T-helper 2 cell (primary cell): ENCODE measurements around the gene NME7.
A peak's percentile ranks its signal among the peaks of the same experiment; 100 is the strongest.

Experiments used
- DNase-seq, 5 experiments: peaks; one replicate each; pipeline versions ENCODE4 v3.0.0 to v3.0.0-alpha.2; 2012 to 2022

The NME7 gene

DNA sequence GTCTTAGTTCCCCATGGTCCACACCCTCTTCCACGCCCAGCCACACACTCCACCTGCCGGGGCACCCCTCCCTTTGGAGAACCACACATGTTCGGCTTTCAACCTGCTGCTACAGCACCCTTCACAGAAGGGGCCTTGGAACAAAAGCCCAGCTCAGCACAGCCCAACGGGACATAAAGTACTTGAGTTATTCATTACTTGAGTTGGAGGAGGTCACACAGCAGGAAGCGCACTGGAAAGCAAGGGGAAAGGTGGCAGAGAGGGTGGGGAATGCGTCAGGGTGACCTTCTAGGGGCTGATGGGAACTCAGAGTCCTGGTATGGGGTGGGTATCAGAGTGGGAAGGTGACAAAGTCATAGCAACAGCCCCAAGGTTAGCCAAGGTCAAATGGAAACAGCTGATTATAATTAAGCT is 264.1 kb downstream of the NME7 start:
- DNase-seq, result no peak

DNA sequence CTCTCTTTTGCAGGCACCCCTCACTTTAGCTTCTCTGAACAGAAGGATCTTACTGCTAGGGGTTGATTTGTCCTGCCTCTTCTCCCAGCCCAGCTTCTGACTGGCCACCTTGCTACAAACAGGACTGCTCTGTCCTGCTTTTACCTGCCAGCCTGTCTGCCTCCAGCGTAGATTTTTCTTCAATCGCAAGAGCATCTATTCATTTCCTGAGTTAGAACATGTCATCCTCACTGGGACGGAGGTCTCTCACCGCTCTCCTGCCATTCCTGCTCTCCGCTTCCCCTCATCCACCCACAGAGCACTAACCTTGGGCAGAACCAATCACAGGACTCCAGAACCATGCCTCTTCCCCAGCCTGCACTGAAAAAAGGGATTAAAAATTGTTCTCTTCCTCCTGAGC is 264.6 kb downstream of the NME7 start:
- DNase-seq, result no peak

DNA sequence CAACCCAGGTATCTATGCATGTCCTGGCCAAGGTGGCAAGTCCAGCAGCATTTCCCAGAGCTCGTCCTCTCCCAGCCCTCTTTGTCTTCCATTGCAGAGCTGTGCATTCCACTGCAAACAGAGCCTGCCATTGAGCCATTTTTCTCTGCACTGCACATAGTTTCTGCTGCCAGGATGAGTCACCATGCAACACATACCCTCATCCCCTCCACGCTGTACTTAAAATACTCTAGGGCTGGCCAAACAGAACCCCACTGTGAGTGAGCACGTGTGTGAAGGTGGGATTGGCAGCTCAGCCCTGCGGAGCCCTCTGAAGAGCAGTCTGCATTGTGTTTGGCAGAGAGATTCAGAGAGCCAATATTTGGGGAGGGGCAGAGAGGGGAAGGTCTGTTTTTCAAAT is 265.0 kb downstream of the NME7 start:
- no peak for DNase-seq

DNA sequence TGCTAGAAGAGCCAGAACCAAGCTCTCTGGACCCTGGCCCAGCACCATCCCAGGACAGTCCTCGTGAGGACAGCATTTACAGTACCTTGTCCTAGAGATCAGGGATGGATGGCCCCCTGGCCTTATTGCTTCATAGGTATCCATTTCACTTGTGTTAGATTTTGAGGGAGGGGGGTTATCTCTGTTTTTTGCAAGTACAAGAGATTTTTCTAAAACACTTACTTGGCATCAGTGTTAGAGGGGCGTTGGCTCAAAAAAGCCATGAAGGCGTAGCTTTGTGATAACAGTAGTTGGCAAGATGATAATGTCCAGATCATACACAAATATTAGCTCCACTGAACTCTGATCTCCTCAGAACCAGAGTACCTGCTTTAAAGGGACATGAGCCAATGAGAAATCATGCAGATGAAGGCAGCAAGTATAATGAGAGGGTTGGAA is 266.9 kb downstream of the NME7 start:
- no peak for DNase-seq

DNA sequence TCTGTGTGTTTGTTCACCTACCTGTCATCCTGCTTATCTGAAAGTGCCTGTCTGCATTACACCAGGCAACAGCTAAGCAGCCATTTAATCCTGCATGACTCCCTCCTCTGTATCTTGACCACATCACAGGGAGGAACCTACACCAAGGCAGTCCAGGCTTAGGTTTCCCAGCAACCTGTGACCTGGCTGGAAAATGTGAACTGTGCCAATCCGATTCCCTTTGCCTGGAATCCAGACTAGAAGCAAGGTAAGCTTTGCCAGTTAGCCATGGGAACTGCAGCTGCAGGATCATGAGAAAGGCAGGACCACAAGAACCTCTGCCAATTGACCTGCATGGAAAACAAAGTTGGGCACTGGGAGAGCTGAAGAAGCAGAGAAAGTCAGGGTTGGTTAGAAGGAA is 267.4 kb downstream of the NME7 start:
- no peak for DNase-seq

DNA sequence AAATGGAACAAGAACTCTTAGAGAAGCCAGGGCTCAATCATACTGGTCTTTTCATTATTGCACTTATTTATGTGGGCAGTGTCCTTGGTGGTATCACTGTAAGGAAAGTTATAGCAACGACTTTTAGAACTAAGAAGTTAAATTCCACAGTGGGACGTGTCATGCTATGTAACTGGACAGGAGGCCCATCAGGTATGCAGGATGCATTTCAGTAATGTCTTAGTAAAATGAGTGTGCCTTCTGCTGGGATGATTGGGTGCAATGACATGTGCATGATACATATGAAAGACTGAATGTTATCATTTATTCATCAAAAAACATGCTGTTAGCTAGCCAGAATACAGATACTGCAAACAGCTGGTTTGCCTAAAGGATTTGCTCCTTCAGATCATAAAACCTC is 268.0 kb downstream of the NME7 start:
- DNase-seq, result no peak

DNA sequence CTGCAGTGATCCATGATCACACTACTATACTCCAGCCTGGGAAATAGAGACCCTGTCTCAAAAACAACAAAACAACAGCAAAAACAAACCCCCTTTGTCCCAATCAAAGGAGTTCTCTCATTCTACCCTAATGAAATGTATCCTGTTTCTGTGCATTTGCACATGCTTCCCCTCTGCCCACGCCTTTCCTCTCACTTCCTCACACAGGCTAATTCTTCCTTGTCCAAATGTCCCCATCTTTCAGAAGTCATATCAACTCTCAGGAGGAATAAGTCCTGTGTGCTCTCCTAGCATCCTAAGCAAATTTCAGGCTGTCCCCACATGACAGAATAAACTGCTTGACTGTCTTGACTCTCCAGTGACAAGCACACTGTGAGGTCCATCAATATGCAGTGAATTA is 269.2 kb downstream of the NME7 start:
- no peak for DNase-seq

DNA sequence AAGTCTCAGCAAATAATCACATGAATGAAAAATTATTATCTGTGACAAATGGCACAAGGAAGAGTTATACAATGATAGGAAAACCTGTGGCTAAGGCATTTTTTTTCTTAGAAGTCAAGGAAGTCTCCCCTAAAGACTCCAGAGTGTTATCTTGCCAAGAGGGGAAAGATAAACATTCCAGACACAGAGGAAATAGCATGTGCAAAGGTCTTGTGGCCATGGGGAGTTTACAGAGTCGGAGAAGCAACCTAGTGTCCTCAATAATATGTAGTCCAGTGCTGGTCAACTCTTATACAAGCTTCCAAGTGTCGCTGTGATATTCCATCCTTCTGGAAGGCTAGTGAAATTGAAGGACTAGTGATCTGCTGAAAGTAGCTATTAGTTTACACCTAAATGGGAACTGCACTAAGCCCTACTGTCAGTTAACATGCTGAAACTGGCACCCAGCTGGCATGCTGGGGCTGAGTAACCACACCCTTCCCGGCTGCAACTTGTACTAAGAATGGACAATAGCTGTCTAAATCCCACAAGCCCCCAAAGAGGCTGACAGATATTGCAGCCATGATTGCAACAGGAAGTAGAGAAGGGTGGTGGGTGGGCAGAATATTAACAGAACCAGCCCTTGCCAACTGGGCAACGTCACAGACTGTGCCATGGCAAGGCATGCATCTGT is 272.6 kb downstream of the NME7 start:
- DNase-seq, result no peak

DNA sequence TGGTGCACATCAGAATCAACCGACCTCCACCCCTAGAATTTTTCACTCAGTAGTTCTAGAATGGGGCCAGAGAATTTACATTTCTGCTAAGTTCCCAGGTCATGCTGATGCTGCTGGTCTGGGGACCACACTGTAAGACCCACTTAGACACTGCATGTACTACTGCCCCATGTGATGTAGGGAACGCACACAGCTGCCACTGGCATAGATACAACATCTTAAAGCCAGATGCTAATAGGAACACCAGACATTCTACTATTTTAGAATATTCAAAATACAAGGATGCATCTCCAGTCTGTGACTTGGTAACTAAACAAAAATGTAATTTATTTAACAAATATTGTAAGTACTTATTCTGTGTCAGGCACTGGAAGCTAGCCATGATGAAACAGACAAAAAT is 275.2 kb downstream of the NME7 start:
- DNase-seq, result no peak

DNA sequence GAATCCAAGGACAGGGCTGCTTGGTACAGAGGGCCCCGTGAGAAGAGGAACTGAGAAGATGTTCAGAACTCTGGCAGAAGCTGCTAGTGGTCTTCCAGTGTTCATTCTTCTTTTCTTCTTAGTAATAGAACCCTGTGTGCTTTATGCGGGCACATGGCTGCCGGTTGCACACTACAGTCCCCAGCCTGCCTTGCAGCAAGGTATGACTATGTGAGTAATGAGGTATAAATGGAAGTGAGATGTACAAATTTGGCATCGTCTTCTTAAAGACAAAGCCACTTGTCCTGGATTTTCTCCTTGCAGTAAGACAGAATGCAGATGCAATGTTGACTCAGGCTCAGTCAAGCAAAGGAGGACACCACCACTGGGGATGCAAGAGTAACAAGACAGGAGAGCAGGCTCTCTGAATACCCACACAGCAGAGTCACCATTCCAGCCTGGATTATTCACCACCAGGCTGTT is 276.1 kb downstream of the NME7 start:
- DNase-seq, result no peak

DNA sequence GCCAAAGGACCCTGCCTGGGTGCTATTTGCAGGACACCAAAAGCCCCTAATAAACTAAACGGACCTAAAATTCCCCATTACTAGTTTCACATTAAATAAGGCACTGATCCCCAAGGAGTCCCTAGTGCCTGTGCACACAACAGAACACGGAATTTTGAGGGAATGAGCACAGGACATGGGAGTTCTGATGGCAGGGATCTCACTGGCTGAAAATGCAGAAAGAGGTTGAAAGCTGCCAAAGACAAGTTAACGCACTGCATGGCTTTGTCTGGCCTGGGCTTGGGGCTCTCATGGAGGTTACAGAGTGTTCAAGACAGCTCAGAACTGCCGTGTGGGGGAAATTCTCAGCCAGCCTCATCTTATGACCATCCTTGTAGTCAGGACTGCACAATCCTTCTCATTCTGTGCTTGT is 276.7 kb downstream of the NME7 start:
- DNase-seq, result no peak

DNA sequence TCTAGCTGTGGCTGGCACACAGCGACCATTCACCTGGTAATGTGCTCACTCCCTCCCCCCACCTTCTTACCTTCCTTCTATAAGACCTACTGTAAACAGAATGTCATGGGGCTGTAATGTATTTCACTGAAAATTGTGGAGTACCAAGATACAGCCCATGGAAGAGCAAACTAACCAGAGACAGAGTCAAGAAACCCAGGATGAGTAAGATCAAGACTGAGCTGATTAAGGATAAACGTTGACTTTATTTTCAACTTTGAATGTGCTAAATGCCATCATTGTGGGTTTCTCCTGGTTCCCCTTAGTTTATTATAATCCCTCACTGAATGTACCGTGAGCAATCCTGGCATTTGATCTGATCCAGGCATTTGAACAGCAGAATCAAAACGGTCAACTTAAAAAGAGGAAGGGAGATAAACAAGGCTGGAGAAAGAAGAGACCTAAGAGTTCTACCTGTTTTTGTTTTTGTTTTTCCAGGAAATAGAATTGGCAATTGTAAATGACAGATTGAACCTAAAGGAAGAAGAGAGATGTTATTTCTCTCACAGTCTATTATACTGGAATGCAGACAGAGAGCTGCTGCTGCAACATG is 277.2 kb downstream of the NME7 start:
- peak in 1 of 5 experiments; percentile 59 for DNase-seq

DNA sequence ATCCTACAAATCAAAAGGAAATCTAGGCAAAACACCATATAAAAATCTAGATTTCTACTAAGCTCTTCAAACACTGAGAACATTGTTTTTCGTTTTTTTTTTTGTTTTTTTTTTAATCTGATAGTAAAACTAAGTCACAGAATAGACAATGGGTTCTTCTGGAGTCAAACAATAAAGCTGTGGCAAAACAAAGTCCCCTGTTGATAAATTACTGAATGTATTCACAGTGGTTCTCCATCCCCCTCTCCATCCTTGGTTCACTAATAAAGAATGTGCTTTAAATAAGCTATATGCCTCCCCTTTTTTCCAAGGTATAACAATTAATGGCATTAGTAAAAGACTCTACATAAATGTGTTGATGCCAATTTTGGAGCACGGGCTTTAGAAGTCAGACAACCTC is 277.8 kb downstream of the NME7 start:
- no peak for DNase-seq

DNA sequence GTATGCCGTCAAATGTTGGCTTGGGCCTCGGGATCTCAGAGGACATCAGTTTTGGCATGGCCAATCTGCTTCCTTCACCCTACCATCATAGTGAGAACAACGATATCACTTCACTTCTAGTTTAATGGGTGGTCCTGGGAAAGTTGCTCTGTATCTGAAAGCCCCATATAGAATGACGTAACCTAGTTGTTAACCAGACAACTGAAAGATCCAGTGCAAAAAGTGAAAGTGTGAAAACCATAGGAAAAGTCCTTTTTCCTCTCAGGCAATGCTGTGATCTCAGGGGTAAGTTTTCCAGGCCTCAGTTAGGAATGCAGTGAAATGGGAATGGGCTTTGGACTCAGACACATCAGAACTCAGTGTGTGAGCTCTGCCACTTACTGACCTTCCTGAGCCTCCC is 279.7 kb downstream of the NME7 start:
- DNase-seq, result no peak

DNA sequence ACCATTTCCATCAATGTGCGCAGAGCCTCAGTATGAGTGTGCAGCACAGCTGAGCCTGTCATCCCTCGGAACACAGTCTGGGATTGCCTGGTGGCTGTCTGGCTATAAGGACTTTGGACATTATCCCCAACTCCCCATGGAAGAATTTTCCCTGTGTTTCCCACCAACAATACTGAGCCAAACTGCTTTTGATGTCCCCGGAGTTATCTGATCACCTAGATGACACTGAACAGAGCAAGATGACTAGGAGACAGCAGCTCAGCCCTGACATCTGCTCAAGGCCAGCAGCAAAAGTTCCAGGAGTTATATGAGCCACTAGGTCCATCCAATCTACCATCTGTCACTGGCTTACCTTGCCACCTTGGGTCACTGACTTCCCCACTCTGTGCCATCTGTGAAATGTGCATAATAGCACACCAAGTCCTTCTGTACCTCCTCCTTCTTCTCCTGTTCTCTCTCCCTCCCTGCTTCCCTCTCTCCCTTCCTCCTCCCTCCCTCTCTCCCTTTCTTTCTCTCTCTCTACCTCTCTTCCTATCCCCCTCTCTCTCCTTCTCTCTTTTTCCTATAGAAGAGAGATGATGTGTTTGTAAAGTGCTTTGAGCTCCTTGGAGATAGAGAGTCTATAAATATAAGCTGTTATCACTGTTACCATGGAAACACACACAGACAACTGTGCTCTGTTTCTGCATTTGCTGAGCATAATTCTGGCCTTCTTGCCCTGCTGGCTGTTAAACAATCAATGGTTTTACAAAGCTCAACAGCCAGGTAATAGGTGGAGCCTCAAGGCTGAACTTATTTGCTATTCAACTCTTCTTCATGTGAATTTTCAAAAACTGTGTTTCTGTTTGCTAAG is 280.8 kb downstream of the NME7 start:
- peak in 1 of 5 experiments; percentile 25 for DNase-seq

DNA sequence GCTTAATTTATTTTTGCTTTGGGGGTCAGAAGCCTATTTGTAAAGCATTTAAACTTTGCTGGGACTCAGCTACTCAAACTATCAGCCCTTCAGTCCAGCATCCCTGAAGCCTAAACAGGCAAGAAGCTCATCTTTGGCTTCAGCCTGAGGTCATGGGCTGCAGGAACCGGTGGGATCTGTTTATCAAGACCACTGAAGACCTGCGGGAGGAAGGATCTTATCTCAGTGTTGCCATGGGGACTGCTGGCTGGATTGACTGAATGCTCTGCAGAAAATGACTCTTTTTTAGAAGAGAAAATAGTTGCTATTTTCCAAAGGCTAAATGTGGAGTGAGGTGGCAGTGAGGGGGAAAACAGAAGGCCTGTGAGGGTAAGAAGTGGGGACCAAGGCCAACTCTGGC is 281.7 kb downstream of the NME7 start:
- DNase-seq, result no peak
